GM19372 (cell line): ENCODE results near the gene CIDEB.

ENCODE experiments used
- ATAC-seq: cut with Tn5 transposase; IDR thresholded peaks from one replicate; pipeline ENCODE4 v1.9.1; 2021; ENCODE audit warnings: mild to moderate bottlenecking, low read depth, moderate library complexity; ENCODE audit not compliant: unreplicated experiment

The CIDEB gene

DNA sequence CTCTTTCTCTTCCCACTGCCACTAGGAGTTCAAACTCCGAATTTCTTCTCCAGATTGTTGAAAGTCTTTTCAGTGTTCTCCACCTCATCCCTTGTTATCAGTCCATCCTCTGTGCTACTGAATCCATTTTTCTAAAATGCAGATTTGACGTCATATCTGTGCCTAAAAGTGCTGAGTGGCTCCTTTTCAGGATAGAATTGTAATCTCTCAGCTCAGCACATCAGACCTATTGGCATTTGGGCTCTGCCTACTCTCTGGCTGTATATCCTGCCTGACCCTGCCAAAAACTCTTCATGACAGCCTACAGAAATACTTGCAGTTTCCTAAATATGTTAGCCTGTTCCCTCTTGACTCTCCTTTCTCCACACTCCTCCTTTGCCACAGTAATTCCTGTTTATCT lies 35.3 kb downstream of the CIDEB start:
- ATAC-seq = no peak

DNA sequence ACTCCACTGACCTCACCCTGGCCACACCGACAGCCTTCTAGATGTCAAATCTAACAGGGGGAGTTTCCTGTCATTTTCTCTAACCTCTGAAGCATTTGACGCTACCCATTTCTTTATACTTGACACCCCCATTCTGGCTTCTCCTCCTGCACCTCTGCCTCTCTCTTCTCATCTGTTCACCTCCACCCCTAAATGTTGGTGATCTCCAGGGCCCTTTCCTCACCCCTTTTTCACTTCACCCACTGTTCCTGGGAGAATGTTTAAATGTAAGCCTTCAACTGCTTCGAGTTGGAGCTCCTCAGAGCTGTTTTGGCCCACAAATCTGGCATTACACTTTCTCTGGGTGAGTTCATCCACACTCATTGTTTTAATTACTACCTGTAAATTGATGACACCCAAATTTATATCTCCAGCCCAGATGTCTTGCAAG lies 35.9 kb downstream of the CIDEB start:
- ATAC-seq = no peak

DNA sequence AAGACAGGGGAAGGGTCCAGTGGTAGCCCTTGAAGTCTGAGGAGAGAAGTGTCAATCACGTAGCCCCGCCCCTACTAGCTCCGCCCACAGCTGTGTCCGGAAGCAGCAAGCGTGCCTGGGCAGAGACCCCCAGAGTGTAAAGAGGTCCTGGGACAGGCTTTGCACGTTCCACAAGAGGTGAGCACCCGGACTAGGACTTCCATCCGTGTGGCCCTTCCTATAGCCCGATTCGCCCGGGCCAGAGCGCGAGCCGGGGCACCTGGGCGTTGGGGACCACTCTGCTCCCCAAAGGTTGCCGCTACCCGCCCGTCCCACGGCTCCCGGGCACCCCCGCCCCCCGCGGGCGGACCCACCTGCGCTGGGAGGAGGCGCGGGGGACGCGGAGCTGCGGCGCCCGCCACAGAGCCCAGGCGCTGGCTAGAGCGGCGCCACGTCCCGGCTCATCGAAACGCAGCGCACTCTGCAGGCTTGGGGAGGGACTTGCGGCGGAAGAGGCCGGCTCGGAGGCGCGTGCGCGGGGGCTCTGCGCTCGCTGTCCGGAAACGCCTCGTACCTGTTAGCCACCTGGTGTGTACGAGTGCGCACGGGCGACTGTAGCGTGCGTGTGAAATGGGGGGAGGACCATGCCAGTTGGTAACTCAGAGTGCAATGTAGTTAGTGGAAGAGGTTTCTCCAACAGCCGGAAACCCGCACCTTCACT lies 36.5 kb downstream of the CIDEB start, which contains the start of gene RABGGTA:
Gene RABGGTA, minus strand, starts transcription at position 464 of the 700 bp plus-strand sequence. CDS start 482 bp downstream, outside the sequence.
- peak; percentile 87 for ATAC-seq

DNA sequence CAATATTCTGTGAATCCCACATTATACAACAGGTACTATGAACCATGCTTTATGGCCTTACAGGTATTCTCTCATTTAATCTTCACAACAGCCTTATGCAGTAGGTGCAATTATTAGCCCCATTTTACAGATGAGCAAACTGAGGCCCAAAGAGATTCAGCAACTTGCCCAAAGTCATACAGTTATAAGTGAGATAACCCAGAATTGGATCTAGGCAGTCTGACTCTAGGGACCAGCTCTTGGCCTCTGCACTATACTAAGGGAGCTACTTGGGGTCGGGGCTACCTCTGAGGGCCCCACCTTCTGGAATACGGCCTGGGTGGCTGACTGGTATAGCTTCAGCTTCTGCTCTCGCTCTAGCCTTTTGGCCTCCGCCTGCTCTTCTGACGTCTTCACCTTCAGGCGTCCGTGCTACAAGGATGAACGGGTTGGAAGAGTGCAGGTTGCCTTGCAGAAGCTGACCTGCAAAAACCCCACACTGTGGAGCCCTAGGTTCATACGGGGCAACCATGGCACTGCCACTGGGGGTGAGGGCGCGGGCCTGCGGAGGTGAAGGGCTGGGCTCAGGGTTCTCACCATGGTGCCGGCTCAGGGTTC lies 37.1 kb downstream of the CIDEB start:
- ATAC-seq = no peak

DNA sequence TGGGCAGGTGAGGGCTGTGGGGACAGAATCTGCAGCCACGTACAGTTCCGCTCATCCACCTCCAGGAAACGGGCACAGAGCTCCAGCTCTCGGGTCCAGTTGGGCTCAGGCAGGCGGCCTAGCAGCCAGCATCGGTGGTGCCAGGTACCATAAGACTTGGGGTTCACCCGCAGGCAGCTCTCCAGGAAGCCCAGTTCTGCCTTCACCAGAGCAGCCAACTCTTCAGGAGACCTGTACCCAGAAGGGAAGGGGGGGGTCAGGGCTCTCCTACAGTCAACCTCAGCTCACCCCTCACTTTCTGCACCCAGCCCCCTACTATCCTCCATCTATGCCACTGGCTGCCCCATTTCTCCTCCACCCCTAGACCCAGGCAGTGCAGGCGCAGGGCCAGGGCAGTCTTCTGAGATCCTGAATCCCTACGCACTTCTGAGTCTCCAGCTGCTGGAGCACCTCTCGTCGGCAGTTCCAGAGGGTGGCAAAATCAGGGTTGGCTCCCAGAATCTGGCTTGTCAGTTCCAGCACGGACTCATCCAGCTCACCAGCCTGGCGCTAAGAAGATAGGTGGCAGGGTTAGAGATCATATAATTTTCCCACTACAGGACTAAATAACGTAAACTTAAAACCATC lies 37.8 kb downstream of the CIDEB start:
- no peak for ATAC-seq

DNA sequence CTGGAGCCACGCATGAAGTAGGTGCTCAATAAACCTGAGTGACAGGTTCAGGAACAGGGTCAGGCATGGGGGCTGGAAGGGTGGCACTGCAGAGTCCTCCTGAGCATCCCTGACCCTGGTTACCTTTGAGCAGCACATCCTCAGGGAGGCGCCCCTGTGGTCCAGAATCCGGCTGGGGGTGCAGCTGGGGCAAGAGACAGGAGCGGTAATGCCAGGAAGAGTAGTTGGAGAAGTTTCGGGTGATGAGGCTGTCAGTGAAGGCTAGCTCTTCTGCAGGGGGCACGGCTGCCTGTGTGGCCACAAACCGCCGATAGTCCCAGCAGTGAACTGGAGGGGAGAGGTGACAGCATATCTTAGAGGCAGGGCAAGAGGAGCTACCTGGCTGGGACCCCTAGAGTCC lies 38.4 kb downstream of the CIDEB start:
- ATAC-seq = no peak

DNA sequence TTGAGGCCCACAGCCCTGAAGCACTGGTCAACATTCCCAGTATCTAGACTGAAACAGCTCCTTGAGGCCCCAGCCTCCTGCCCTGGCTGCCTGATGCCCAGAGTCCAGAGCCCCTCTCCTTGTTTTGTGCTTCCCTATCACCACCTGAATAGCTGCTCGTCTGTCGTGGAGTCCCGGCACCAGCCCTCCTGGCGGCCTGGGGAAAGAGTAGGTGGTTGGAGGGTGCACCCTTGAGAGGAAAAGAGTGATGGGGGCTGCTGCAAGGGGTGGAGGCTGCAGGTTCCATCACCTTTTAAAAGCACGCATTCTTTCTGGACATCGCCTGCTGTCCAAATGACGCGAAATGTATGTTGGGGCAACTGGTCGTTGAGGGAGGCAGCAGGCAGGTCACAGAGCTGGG lies 39.6 kb downstream of the CIDEB start:
- ATAC-seq = no peak

DNA sequence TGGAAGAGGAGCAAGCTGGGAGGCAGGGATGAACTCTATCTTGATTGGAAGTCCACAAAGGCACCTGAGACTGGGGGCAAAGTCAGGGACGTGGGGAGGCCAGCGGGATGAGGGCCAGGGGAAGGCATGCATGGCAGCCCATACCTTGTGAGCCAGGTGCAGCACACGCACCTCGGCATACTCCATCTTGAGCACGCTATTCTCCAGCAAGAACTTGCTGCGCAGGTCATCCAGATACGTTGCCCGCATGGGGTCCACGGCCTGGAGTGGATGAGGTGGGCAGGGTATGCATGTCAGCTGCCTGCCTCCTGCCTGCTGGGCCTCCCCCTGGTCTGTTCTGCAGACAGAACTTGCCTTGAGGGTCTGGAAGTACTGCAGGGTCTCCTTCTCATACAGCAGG lies 40.3 kb downstream of the CIDEB start:
- no peak for ATAC-seq

DNA sequence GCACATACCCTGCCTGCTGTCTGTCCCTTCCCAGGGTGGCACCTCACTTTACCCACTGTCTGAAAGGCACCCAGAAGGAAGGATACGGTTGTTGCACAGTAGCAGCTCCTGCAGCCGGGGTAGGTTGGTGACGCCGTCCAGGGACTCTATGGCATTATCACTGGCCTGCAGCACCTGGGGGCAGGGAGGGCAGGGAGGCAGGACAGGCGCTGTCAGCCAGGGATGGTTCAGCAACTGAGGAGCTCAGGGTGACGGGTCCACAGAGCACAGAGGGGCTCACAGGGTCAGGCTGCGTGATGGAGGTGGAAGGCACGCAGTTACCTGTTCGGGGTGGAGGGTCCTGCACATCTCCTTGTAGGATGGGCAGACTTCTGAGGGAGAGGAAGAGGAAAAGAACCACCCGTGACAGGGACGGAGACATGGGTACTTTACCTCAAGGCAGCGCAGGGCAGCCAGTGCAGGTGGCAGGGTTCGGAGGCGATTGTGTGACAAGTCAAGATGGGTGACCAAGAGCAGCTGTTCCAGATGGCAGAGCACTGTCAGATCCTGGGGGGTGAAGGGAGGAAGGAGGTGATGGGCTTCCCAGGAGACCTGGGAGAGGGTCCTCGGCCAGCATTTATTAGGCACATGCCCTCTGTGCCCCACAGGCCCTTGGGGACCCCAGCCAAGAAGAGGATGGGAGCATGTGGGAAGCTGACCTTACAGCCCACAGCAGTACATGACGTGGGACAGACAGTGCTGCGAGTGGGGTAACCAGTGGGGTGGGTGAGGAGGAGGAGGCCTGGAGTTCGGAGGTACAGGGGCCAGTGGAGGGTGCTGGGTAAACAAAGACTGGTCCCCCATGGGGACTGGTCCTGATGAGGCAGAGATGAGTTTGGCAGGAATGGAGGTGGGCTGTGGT lies 41.2 kb downstream of the CIDEB start:
- ATAC-seq = no peak

DNA sequence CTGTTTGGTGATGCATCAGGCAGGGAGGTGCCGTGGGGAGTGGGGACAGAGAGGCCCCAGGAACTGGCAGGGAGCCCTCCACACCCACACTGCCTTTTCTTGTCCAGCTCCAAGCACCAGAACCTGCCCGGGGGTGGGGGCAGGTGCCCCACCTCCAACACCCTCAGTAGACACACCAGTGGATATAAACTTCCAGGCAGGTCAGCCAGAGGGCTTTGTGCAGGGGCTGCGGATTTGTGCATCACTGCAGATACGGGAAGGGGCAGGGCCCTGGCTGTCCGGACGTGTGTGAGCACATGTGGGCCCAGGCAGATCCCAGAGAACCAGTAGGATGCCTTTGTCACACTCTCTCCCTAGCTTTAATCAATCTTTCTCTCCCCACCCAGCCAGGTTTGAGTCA lies 43.5 kb downstream of the CIDEB start:
- ATAC-seq = no peak

DNA sequence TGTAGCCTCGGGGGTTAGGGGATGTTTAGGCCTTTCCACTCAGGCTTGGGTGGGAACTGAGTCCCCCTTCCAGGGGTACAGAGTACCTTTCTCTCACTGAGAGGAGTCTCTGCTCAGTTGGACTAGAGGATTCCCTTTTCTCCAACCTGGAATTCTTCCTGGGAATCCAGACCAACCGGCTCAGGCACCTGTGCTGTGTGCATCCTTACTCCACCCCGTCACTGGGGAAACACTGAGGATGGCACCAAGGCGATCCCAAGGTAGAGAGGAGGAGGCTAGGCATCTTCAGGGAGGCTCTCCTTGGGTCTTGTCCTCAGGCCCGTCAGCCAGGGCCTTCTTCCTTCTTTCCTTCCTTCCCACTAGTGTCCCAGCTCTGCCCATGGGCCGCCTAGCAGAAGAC lies 43.9 kb downstream of the CIDEB start:
- ATAC-seq = no peak

DNA sequence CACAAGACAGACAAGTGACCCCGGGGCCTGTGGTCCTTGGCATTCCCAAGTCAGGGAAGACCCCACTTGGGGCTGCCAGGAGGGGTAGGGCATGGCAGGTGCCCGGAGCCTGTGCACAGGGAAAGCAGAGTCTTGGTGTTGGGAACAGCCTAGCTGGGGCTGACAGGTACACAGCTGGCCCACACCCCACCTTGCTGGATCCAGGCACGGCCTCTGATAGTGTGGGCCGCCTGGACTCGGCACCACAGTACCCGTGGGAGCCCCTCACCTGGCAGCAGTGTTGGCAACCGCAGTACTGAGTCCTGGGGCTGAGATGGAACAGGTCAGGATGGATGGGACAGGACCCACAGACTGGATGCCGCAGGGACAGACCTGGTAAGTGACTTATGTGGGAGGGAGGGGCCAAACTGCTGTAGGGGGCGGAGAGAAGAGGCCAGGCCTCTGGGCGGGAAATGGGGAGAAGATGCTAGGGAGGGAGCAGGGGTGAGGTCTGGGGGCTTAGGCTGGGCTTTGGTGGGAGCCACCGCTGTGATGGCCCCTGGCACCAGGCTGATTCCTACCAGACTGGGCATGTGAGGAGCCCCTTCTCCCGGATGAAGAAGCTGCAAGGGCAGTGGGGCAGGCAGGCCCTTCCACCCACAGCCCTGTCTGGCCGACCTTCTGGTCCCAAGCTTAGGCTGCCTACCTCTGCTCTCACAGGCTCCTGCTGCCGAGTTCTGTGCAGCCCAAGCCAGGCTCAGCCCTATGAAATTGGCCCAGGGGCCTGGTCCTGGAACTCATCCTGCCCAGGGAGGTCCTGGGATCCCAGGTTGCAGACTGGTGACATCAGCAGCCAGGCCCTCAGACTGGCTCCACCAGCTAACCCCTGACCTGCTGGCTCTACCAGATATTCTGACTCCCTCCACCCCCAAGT lies 44.7 kb downstream of the CIDEB start, which contains the start of gene TGM1:
Gene TGM1, minus strand, starts transcription at position 357 of the 913 bp plus-strand sequence. CDS start 825 bp downstream, outside the sequence.
- no peak for ATAC-seq

DNA sequence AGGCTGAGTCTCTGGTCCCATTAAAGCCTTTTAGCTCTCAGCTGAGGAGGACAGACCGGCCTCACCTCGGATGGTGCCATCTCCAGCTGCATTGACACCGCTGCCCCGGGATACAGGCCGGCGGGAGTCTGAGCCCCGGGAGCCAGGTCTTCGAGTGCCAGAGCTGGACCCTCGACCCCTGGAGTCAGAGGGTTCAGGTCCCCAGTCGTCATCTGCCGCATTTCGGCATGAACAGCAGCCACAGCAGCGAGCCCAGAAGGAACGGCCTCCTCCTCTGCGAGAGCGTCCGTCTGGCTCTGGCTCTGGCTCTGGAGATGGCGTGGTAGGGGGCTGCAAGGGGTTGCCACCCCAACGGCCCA lies 45.8 kb downstream of the CIDEB start:
- no peak for ATAC-seq

DNA sequence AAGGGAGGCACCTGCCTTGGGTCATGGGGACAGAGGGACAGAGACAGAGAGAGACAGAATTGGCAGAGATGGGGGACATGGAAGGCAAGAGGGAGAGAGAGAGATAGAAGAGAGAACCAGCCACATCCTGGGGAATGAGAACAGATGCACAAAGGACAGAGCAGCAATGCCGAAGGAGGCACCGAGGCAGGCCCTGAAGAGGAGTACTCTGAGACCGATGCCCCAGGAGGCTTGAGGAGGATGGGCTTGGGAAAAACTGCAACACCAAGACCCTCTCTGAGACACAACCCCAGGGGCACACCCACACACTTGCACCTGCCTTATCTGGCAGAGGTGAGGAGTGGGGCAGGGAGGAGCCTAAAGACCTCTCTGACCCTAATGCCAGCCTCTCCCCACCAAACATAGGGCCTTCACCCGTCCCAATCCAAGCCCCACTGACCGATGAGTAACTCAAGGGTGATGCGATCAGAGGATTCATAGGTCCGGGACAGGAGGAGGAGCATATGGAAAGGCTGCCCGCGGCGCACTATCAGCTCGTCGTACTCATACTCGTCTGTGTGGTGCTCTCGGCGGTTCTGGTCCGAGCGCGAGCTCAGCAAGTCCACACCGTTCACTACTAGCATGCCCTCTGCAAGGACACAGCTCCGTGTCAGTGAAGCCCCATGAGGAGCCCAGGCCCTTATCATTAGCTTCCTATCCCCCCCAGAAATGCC lies 46.4 kb downstream of the CIDEB start:
- no peak for ATAC-seq

DNA sequence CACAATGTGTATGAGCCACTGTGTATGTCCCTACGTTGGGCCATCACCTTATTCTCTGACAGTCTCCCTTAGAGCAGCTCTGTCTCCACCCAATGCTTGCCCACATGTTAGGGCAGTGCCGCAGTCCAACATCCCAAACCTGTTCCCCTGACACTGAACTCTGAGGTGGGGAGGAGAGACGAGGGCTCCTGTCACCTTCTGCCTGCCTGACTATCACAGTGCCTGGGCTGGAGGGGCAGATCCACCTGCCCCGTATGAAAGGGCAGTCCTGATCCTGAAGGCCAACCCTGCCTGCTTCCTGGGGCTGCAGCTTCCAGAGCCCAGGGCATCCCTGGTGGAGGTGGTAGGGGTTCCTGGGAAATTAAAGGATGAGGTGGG lies 47.0 kb downstream of the CIDEB start:
- no peak for ATAC-seq

DNA sequence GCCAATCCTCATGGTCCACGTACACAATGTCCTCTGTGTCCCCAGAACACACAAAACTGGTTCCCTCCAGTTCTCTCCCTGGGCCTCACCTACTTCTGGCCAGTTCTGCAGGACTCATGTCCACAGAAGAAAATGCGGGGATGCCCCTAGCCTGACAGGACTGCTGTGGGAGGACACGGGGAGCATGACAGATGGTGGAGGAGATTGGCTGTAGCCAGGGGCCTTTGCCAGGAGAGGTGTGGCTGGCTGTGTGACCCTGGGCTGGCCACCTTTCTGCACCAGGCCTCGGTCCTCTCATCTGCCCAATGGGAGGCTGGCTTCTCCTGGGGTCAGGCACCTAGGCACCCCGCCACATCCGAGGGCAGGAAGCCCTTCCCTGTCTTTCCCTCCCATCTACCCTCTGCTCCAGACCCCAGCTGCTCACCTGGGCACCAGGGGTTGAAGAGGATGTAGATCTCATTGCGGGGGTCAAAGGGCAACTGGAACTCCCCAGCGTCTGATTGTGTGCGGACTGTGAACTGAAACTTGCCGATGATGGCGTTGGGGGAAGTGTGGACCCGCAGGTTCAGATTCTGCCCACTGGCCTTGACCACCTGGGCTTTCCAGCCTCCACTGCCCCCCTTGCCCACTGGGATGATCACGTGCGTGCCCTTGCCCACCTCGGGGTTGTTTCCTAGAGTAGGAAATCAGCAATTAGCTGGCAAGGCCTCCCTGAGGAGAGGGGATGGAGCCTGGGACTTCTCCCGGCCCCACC lies 47.6 kb downstream of the CIDEB start:
- ATAC-seq = no peak

DNA sequence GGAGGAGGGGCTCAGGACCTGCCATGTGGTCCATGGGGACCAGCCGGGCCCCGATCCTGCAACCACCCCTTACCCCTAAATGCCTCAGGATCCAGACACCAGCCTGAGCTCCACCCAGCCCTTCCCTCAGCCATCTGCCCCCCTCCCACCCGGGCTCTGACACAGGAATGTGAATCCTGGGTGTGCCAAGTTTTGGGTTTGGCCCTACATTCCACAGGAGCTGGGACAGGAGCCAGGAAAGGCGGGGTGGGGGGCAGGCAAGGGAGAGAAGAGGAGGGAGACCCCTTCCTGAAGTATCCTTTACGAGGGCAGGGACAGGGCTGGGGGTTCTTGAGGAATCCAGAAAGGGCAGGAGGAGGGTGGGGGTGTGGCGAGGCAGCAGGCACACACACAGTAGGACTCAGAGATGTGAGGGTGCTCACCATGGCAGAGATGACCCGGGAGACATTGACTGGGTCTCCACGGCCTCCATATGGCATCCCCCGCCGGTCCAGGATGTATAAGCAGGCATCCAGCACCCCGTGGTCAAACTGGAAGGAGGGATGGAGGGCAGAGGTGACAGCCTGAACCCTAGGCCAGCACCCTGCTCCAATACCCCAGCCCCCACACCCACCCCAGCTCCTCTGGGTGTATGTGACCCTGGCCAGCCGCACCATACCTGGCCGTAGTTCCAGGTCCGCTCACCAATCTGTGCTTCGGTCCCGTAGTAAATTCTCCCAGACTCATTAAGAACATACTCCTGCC lies 48.3 kb downstream of the CIDEB start:
- ATAC-seq = no peak
